ENCODE data around the gene STAT5B. TPM values are rescaled to one million over a fixed set of nuclear protein-coding genes. Genes with fewer than 3 reads are reported as not detected.

STAT5B gene
- total RNA-seq, 1 donor from 2014 or later = 156 TPM

- intact Hi-C loops (cut with micrococcal nuclease) = loop anchor here (1.0 to 5.0 kb wide), 5 partner anchors 10 to 493 kb away; partner anchors contain the start of genes GHDC, NAGLU and PLEKHH3
Observed at GRCh38 chr17:42183741-42184711, 92.2 kb downstream of the STAT5B start.

DNA sequence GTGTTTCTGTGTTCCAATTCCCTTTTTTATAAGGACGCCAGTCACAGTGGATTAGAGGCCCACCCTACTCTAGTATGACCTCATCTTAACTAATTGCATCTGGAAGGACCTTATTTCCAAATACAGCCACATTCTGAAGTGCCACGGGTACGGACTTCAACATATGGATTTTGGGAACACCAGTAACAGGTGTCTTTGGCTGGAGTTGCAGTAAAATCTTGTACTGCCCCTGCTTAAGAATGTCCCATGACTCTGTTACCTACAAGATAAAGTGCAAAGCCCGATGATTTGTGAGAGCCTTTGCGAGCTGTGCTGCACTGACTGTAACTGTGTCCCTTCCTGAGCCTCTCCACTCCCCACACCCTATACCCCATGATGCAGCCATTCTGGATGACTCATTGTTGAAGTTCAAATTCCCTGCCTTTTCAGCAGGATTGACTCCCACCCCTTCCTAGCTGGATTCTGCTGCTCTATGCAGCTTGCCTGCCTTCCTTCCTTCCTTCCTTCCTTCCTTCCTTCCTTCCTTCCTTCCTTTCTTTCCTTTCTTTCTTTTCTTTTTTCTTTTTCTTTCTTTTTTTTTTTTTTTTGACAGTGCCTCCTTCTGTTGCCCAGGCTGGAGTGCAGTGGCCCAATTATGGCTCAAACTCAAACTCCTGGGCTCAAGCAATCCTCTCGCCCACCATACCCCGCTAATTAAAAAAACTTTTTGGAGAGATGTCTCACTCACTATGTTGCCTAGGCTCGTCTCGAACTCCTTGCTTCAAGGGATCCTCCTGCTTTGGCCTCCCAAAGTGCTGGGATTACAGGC is 93.1 kb downstream of the STAT5B start:
- intact Hi-C loops (cut with micrococcal nuclease) = loop anchor here (1.0 to 5.0 kb wide), 4 partner anchors 66 to 494 kb away; partner anchors contain the start of genes NAGLU and PLEKHH3

- intact Hi-C loops (cut with micrococcal nuclease) = loop anchor here (1.0 to 5.0 kb wide), 12 partner anchors 27 to 495 kb away; partner anchors contain the start of genes CNP, DHX58, DNAJC7 and KAT2A
Observed at GRCh38 chr17:42181851-42182207, 94.4 kb downstream of the STAT5B start.

GRCh38 chr17:42180922-42181850 is 95.0 kb downstream of the STAT5B start, which contains the start of gene KCNH4:
Gene KCNH4, minus strand, starts transcription at chr17:42181142. Its CDS starts 197 bp downstream, at chr17:42180945.
- intact Hi-C loops (cut with micrococcal nuclease) = loop anchor here (1.0 to 5.0 kb wide), 12 partner anchors 26 to 496 kb away; partner anchors contain the start of genes CNP, DHX58, DNAJC7 and KAT2A

GRCh38 chr17:42180411-42180921 is 95.7 kb downstream of the STAT5B start:
- intact Hi-C loops (cut with micrococcal nuclease) = loop anchor here (2.0 to 5.0 kb wide), 4 partner anchors 68 to 497 kb away; partner anchors contain the start of genes DHX58, NAGLU and PLEKHH3

GRCh38 chr17:42179911-42180410 is 96.2 kb downstream of the STAT5B start:
- intact Hi-C loops (cut with micrococcal nuclease) = loop anchor here (2.0 to 5.0 kb wide), 4 partner anchors 67 to 497 kb away; partner anchors contain the start of genes DHX58, NAGLU and PLEKHH3

DNA sequence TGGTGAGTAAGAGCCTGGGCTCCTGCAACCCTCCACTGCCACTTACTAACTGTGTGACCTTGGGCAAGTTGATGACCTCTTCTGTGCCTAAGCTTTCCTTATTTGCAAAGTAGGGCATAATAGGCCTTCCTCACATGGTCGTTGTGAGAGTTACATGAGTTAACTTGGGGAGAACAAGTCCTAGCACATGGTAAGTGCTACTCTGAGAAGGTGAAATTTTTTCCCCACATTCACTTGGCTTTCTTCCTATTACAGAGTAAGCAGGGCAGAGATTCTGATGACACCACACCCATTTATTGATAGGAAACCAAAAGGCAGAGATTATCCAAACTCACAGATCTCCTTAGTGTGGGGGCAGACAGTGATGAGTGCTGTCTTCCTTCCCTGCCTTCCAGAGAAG is 96.9 kb downstream of the STAT5B start:
- intact Hi-C loops (cut with micrococcal nuclease) = no loop called here

- intact Hi-C loops (cut with micrococcal nuclease) = no loop called here
Observed at GRCh38 chr17:42178817-42179216, 97.4 kb downstream of the STAT5B start.

DNA sequence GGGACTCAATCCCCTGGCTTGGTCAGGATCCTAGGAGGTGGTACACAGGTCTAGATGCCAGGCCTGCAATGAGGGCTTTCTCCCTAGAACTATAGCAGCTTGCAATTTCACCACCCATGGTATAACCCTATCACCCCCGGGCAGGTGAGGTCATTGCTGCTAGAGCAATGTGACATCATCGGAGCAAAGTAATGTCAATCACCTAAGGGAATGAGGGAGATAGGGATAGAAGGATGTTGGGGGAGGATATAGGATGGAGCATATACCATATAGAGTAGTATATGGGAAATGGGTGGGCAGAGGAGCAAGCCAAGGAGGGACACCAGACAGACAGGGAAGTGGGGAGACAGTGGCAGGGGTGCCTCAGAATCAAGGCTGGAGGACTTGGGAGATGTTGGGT is 98.5 kb downstream of the STAT5B start:
- intact Hi-C loops (cut with micrococcal nuclease) = no loop called here

DNA sequence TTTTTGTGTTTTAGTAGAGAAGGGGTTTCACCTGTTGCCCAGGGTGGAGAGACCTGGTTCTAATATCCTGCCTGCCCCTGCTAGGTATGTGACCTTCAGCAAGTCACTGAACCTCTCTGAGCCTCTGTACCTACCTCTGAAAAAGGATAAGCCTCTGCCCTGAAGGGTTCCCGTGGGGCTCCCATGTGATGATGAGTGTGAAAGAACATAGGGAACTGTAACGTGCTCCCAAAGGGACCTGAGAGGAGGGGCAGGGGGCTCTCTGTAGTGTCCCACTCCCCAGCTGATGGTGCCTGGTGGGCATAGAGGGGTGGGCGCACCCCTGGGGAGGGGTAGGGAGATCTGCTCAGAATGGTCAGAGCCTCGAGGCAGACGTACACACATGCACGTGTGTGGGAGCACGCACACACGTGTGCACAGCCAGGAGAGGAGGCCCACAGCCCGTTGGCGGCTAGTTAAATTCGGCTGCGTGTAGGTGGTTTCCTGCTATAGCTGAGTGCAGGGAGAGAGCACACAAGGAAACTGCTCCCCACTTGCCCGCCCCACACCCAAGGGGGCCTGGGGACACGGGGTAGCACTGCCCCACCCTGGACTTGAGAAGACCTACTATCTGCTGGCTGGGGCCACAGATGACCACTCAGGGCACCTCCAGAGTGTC is 101.9 kb downstream of the STAT5B start:
- intact Hi-C loops (cut with micrococcal nuclease) = no loop called here

DNA sequence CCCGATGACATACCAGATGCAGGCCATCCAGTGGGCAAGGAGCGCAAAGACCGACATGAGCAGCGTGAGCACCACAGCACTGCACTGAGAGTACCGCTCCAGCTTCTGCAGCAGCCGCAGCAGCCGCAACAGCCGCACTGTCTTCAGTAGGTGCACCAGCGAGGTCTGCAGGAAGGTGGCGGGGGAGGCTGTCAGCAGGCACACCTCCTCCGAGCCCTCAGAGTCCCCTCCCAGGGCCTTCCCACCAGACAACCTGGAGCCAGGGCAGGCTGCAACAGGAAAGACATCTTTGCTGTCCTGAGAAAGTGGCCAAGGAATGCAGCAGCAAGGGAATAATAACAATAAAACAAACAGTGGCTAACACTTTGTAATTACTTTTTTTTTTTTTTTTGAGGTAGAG is 104.4 kb downstream of the STAT5B start:
- intact Hi-C loops (cut with micrococcal nuclease) = no loop called here

GRCh38 chr17:42169351-42169750 is 106.8 kb downstream of the STAT5B start:
- intact Hi-C loops (cut with micrococcal nuclease) = no loop called here

- intact Hi-C loops (cut with micrococcal nuclease) = no loop called here
Observed at GRCh38 chr17:42167807-42168206, 108.4 kb downstream of the STAT5B start.

GRCh38 chr17:42166196-42166763 is 109.9 kb downstream of the STAT5B start:
- intact Hi-C loops (cut with micrococcal nuclease) = no loop called here

- intact Hi-C loops (cut with micrococcal nuclease) = no loop called here
Observed at GRCh38 chr17:42165751-42166150, 110.4 kb downstream of the STAT5B start.

GRCh38 chr17:42163696-42164407 is 112.3 kb downstream of the STAT5B start:
- intact Hi-C loops (cut with micrococcal nuclease) = no loop called here

GRCh38 chr17:42163113-42163512 is 113.1 kb downstream of the STAT5B start:
- intact Hi-C loops (cut with micrococcal nuclease) = no loop called here

- intact Hi-C loops (cut with micrococcal nuclease) = no loop called here
Observed at GRCh38 chr17:42160531-42160910, 115.7 kb downstream of the STAT5B start.

All from T-helper 1 cell treated with Interleukin-12 subunit alpha and Interleukin-12 subunit beta and Interleukin-4 antibody, amounts not matched to agents 30 ng/mL and 1 ng/mL, for 36 hours (primary cell).